ENCODE data around the gene GPR55.

DNA sequence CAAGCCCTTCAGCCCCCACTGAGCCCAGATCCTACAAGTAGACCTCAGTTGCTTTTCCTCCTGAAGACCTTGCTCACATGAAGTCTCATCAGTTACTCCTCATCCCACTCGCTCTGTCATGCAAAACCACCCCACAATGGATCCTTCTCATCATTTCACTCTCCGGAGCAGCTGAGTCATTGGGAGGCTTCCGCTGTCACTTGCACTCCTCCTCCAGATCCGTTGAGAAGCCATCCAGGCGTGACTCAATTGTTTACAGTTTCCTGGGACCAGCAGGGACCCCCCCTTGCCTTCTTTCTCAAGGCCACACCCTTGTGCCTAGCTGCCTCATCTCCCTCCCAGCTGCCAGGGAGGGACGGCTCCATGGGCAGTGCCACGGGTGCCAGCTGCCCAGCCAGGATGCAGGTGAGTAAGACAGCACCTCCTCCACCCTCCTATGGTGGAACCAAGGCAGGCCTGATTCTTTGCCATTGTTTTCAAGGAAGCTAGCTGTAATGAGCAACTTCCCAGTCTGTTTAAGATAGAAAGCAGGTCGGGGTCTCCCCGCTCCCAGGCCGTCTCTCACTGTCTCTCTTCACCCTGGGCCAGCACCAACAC, 16.3 kb downstream of the GPR55 start:
- TF ChIP-seq, protein P1, sequence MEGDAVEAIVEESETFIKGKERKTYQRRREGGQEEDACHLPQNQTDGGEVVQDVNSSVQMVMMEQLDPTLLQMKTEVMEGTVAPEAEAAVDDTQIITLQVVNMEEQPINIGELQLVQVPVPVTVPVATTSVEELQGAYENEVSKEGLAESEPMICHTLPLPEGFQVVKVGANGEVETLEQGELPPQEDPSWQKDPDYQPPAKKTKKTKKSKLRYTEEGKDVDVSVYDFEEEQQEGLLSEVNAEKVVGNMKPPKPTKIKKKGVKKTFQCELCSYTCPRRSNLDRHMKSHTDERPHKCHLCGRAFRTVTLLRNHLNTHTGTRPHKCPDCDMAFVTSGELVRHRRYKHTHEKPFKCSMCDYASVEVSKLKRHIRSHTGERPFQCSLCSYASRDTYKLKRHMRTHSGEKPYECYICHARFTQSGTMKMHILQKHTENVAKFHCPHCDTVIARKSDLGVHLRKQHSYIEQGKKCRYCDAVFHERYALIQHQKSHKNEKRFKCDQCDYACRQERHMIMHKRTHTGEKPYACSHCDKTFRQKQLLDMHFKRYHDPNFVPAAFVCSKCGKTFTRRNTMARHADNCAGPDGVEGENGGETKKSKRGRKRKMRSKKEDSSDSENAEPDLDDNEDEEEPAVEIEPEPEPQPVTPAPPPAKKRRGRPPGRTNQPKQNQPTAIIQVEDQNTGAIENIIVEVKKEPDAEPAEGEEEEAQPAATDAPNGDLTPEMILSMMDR (IDR thresholded peaks at IDR 0.05) = no peak
- TF ChIP-seq EZH2 (IDR thresholded peaks at IDR 0.05) = no peak

Data from neural progenitor cell (in vitro differentiated cells).